ENCODE data around the gene TTC28.

The TTC28 gene

DNA sequence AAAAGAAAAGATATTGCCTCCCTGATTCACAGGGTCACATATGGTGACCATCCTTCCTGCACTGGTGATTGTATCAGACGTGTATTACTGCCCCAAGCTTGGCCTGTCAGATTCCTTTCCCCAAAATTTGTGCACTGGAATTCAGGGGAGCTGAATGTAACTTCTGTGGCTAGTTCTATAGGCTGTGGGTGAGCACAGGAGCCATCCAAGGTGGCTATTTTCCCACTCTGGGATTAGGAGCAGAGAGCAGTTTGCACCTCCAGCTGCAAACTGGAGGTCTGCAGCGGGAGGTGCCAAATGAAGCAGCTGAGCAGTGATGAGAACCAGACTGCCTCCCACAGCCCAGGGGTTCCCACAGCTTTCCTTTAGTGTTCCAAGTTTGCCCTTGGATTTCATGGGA, 636.4 kb downstream of the TTC28 start:
- TF ChIP-seq TAF1 (IDR thresholded peaks at IDR 0.05; ENCODE audit: low read depth) (no peak), FOXM1 (IDR thresholded peaks at IDR 0.05; ENCODE audit: borderline replicate concordance, low read depth) (no peak), EP300 (IDR thresholded peaks at IDR 0.05; ENCODE audit: borderline replicate concordance) (no peak), NFIC (IDR thresholded peaks at IDR 0.05) (no peak), YY1 (IDR thresholded peaks at IDR 0.05; ENCODE audit: low read depth) (no peak)
- TF ChIP-seq, protein P1, sequence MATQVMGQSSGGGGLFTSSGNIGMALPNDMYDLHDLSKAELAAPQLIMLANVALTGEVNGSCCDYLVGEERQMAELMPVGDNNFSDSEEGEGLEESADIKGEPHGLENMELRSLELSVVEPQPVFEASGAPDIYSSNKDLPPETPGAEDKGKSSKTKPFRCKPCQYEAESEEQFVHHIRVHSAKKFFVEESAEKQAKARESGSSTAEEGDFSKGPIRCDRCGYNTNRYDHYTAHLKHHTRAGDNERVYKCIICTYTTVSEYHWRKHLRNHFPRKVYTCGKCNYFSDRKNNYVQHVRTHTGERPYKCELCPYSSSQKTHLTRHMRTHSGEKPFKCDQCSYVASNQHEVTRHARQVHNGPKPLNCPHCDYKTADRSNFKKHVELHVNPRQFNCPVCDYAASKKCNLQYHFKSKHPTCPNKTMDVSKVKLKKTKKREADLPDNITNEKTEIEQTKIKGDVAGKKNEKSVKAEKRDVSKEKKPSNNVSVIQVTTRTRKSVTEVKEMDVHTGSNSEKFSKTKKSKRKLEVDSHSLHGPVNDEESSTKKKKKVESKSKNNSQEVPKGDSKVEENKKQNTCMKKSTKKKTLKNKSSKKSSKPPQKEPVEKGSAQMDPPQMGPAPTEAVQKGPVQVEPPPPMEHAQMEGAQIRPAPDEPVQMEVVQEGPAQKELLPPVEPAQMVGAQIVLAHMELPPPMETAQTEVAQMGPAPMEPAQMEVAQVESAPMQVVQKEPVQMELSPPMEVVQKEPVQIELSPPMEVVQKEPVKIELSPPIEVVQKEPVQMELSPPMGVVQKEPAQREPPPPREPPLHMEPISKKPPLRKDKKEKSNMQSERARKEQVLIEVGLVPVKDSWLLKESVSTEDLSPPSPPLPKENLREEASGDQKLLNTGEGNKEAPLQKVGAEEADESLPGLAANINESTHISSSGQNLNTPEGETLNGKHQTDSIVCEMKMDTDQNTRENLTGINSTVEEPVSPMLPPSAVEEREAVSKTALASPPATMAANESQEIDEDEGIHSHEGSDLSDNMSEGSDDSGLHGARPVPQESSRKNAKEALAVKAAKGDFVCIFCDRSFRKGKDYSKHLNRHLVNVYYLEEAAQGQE (IDR thresholded peaks at IDR 0.05; ENCODE audit: low read depth), result no peak

DNA sequence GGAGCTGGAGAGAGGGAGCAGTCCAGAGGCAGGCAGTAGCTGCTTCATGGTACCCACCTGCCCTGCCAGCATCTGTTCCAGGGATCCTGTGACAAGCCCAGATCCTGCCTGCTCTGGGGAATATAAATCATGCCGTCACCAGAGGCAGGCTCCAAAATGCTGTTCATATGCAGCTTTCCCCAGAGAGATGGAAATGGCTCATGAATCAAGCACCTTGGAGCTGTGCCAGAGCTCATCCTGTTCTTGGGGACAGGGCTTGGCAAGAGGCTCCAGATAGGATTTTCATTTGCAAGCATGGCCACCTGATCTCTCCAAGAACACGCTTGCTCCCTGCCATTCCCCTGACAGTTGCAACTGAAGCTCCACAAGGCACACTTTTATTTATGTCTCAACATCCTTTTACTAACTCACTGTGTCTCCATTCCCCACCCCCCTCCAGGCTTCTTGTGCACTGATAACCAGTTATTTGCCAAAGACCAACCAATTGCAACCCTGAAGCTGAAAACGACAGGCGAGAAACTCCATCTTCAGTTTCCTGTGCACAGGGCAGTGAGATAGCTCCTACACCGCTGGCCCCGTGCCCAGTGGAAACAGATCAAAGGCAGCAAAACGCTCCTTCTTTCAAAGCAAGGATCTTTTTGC, 644.8 kb downstream of the TTC28 start:
- TF ChIP-seq CEBPB (IDR thresholded peaks at IDR 0.05), result no peak
- TF ChIP-seq NFIC (IDR thresholded peaks at IDR 0.05), result no peak
- no peak for TF ChIP-seq TCF12 (IDR thresholded peaks at IDR 0.05; ENCODE audit: low read depth)
- TF ChIP-seq, protein P2, sequence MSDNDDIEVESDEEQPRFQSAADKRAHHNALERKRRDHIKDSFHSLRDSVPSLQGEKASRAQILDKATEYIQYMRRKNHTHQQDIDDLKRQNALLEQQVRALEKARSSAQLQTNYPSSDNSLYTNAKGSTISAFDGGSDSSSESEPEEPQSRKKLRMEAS (IDR thresholded peaks at IDR 0.05), result no peak
- TF ChIP-seq, protein P3, sequence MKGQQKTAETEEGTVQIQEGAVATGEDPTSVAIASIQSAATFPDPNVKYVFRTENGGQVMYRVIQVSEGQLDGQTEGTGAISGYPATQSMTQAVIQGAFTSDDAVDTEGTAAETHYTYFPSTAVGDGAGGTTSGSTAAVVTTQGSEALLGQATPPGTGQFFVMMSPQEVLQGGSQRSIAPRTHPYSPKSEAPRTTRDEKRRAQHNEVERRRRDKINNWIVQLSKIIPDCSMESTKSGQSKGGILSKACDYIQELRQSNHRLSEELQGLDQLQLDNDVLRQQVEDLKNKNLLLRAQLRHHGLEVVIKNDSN (IDR thresholded peaks at IDR 0.05), result no peak
- no peak for TF ChIP-seq EGR1 (IDR thresholded peaks at IDR 0.05)
- no peak for TF ChIP-seq TAF1 (IDR thresholded peaks at IDR 0.05; ENCODE audit: low read depth)
- TF ChIP-seq TEAD4 (IDR thresholded peaks at IDR 0.05), result no peak
- TF ChIP-seq RAD21 (IDR thresholded peaks at IDR 0.05; ENCODE audit: low read depth), result no peak

DNA sequence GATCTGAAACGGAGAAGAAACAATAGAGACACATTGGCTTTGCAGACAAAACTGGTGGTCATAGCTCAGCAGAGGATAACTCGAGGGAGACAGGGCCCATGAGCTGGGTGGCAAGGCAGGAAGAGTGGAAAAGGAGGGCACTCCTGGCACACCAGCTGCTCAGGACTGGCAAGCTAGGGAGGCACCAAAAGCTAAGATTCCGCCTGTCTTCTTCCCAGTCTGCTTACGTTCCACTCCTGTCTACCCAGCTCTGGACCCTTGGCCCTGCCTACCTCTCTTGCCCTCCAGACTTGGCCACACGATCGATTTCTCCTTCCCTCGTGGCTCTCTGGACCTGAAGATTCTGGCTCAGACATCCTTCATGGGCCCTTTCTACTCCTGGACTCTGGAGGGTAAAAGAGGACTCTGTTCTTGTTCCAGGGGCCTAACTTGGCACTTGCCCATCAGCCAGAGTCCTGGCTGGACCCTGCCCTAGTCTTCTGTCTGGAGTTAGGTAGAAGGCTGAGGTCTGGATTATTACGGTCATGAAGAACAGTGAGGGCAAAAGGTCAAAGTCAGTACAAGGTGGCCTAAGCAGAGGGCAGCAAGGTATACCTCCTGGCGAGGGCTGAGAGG, 645.4 kb downstream of the TTC28 start:
- TF ChIP-seq TEAD4 (IDR thresholded peaks at IDR 0.05) (no peak), RAD21 (IDR thresholded peaks at IDR 0.05; ENCODE audit: low read depth) (no peak), EP300 (IDR thresholded peaks at IDR 0.05; ENCODE audit: borderline replicate concordance) (no peak), EGR1 (IDR thresholded peaks at IDR 0.05) (no peak), TAF1 (IDR thresholded peaks at IDR 0.05; ENCODE audit: low read depth) (no peak), TCF12 (IDR thresholded peaks at IDR 0.05; ENCODE audit: low read depth) (no peak), FOXM1 (IDR thresholded peaks at IDR 0.05; ENCODE audit: borderline replicate concordance, low read depth) (no peak), ZBTB7A (IDR thresholded peaks at IDR 0.05; ENCODE audit: low read depth) (no peak), CREB1 (IDR thresholded peaks at IDR 0.05; ENCODE audit: low read depth) (no peak)
- TF ChIP-seq, protein P2 (IDR thresholded peaks at IDR 0.05), result no peak; the same call in 1 of the 2 replicates
- TF ChIP-seq, protein P1 (IDR thresholded peaks at IDR 0.05; ENCODE audit: low read depth), result no peak

DNA sequence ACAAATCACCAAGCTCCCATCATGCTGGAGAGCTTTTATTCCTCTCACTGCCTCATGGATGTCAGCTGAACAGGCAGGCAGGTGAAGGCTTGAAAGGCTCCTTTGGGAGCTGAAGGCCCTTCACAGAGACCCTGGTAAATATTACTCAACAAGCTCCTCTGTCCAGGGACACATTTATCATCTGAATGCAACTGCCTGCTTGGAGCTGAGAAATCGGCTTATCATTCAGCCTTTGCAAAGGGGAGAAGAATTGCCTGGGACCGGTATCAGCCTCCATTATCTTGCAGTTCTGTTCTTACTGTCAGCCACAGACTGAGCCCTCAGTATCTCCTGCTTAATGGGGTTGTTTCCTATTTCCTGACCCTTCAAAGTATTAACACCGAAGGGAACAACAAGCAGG, 646.8 kb downstream of the TTC28 start:
- TF ChIP-seq TCF12 (IDR thresholded peaks at IDR 0.05; ENCODE audit: low read depth) (no peak), CREB1 (IDR thresholded peaks at IDR 0.05; ENCODE audit: low read depth) (no peak), EGR1 (IDR thresholded peaks at IDR 0.05) (no peak), YY1 (IDR thresholded peaks at IDR 0.05; ENCODE audit: low read depth) (no peak), RAD21 (IDR thresholded peaks at IDR 0.05; ENCODE audit: low read depth) (no peak), NFIC (IDR thresholded peaks at IDR 0.05) (no peak)
- TF ChIP-seq, protein P2 (IDR thresholded peaks at IDR 0.05), result no peak
- TF ChIP-seq, protein P3 (IDR thresholded peaks at IDR 0.05), result no peak

DNA sequence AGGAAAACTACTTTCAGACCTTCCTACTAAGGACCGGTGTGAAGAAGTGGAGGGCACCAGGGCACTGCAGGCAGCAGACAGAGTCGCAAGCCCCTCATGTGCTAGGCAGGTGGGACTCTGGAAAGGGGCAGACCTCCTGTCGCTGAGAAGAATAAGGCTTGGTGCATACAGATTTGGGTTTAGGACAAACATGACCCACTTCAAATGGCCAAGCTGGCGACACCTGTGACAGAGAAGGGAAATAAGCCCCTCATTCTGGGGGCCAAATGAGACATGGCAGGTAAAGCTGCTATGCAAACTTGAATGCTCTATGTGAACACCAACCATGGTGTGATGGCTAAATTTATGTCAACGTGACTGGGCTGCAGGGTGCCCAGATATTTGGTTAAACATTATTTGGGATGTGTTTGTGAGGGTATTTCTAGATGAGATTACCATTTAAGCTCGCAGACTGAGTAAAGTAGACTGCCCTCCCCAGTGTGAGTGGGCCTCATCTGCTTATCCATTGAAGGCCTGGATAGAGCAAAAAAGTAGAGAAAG, 648.2 kb downstream of the TTC28 start:
- no peak for TF ChIP-seq EGR1 (IDR thresholded peaks at IDR 0.05)
- no peak for TF ChIP-seq NFIC (IDR thresholded peaks at IDR 0.05)
- TF ChIP-seq, protein P3 (IDR thresholded peaks at IDR 0.05), result no peak
- no peak for TF ChIP-seq EP300 (IDR thresholded peaks at IDR 0.05; ENCODE audit: borderline replicate concordance)
- TF ChIP-seq CREB1 (IDR thresholded peaks at IDR 0.05; ENCODE audit: low read depth), result no peak
- TF ChIP-seq RAD21 (IDR thresholded peaks at IDR 0.05; ENCODE audit: low read depth), result no peak
- TF ChIP-seq TCF12 (IDR thresholded peaks at IDR 0.05; ENCODE audit: low read depth), result no peak
- TF ChIP-seq TEAD4 (IDR thresholded peaks at IDR 0.05), result no peak
- TF ChIP-seq YY1 (IDR thresholded peaks at IDR 0.05; ENCODE audit: low read depth), result no peak
- TF ChIP-seq FOXM1 (IDR thresholded peaks at IDR 0.05; ENCODE audit: borderline replicate concordance, low read depth), result no peak
- TF ChIP-seq ZBTB7A (IDR thresholded peaks at IDR 0.05; ENCODE audit: low read depth), result no peak
- no peak for TF ChIP-seq TAF1 (IDR thresholded peaks at IDR 0.05; ENCODE audit: low read depth)
- TF ChIP-seq, protein P2 (IDR thresholded peaks at IDR 0.05), result no peak
- TF ChIP-seq CEBPB (IDR thresholded peaks at IDR 0.05), result no peak
